Keratinocyte (primary cell): ENCODE results near the gene TOM1L2.

Experiments
- CTCF ChIP-seq, 3 experiments: IDR thresholded peaks in 1 of 3; conservative IDR thresholded peaks in 1 of 3; optimal IDR thresholded peaks in 1 of 3; 2 replicates in 2 of 3; 3 replicates in 1 of 3; pipeline versions ENCODE3 to v1.5.1; 2011; ENCODE audit warnings: low read length in 3 of 3, mild to moderate bottlenecking in 3 of 3, moderate library complexity in 2 of 3, control low read depth in 1 of 3, inconsistent platforms in 1 of 3; ENCODE audit not compliant: insufficient read depth in 2 of 3; ENCODE audit errors: extremely low read depth in 1 of 3
- EZH2 ChIP-seq: IDR thresholded peaks from one replicate; pipeline ENCODE4 v1.6.1; 2012; ENCODE audit warnings: inconsistent platforms, mild to moderate bottlenecking, low read length, moderate library complexity

GRCh38 chr17:17924857-17925250 lies 47.3 kb downstream of the TOM1L2 start:
- no peak for TF ChIP-seq CTCF (optimal IDR thresholded peaks at IDR 0.05 in 1 of 3, IDR thresholded peaks at IDR 0.05 in 1 of 3, conservative IDR thresholded peaks at IDR 0.05 in 1 of 3; ENCODE audit: extremely low read depth in 1 of 3, insufficient read depth in 2 of 3, low read length in 3 of 3)
- TF ChIP-seq EZH2 = no peak
